Right renal pelvis (tissue), 4 donors: Measurements from ENCODE around the gene SLC9A6. TPM values are rescaled to one million over a fixed set of nuclear protein-coding genes. Genes with fewer than 3 reads are reported as not detected.
A peak's percentile ranks its signal among the peaks of the same experiment; 100 is the strongest.

Experiments
- DNase-seq, 4 donors: peaks; one replicate each; pipeline ENCODE4 v3.0.0-alpha.2; 2013; ENCODE audit warnings: low read depth in 4 of 4, low spot score in 3 of 4, missing footprints in 1 of 4
- polyA plus RNA-seq, 4 donors: library from polyadenylated mRNA; unstranded; fragments of 120-200 nt; gene quantifications; one replicate each; pipeline ENCODE4 v1.2.1, GENCODE V29; 2013; ENCODE audit not compliant: insufficient read length in 4 of 4

Gene SLC9A6
- polyA plus RNA-seq = 10 to 100 TPM; 14.6 to 21.4 (median 18.1) TPM

GRCh38 chrX:135985157-135985972, at the start of gene SLC9A6:
TSS of gene SLC9A6 (plus strand) at chrX:135985435. CDS start at chrX:135985659, 224 bp downstream.
- DNase-seq = no peak

DNA sequence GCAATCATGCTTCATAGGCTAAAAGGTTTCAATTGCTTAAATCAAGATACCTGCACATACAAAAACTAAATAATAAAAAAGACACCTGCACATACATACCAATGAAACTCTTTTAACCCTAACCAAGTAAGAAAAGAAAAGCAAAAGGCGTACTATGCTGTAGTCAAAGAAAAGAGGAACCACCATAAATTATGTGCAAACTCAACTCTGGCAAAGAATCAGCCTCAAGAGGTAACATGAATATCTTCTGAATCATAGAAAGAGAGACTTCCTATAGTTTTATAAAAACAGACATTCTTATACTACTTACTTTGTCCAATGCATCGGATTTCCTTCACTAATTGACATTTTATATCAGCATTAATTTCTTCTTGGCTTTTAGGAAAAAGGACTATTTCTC, 40.7 kb upstream of the SLC9A6 start:
- DNase-seq = no peak

DNA sequence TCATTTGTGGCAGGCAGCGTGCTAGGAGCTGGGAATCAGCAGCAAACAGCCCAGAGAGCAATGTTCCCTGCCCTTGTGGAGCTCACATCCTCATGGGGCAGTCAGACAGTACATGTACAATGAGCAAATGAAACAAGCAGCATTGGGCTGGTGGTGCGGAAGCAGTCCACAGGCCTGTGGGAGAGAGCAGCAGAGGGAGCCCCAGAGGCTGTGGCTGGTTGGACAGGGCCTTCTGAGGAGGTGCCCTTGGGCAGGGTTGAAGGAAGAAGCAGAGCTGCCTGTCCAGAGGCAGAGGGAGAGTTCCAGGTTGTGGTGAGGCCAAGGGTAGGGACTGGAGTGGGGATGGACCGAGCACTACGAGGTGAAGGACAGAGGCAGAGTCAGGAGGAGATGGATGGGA, 33.9 kb upstream of the SLC9A6 start:
- DNase-seq = no peak

DNA sequence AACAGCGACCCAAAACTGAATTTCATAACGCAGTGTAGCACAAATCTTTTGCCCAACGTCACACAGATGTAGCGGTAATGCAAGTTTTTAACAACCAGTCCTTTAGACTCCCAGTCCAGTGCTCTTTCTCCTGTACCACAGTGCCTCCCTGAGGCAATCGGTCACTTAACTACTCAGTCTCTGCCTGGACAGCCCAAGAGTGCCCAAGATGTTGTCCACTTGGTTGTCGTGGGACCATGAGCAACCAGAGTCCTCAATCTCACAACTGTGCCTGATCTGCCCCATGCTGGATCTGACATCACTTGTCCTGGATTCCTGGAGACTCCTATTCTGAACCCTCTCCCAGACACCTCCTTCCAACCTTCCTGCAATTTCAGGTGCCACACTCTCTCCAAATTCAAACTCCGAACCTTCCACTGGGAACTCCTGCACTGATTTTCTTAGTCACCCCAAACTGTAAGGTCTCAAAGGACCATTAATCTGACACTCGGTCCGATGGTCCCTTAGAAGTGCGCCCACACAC, 12.1 kb upstream of the SLC9A6 start:
- DNase-seq = no peak

- peak in 1 of 4 donors; percentile 63 for DNase-seq
Observed at GRCh38 chrX:135973548-135974278, 11.5 kb upstream of the SLC9A6 start, which contains the start of gene MMGT1. TSS of gene MMGT1 (minus strand) at chrX:135973988. CDS start at chrX:135973675, 313 bp downstream.

DNA sequence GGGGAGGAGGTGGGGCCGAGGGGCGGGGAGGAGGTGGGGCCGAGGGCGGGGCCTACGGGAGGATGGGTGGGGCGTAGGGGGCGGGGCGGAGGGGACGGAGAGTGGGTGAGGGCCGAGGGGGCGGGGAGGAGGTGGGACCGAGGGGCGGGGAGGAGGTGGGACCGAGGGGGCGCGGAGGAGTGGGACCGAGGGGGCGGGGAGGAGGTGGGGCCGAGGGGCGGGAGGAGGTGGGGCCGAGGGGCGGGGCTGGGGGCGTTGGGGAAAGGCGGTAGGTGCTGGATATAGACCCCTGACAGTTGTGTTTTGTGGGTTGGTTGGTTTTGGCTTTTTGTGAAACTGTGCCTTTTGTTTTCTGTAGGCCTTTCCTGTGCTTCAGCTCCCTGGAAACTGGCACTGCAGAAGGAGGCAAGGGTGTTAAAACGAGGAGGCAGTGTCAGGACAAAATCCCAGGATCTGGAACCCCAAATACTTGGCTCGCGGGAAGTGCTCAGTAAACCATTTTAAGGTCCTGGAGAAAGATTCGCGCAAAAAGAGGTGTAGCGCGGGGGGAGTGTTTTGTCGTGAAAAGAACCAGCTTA, 10.9 kb upstream of the SLC9A6 start:
- no peak for DNase-seq

GRCh38 chrX:135975421-135975820, 9.8 kb upstream of the SLC9A6 start:
- DNase-seq = no peak

GRCh38 chrX:135977611-135978010, 7.6 kb upstream of the SLC9A6 start:
- no peak for DNase-seq

GRCh38 chrX:135981010-135981409, 4.2 kb upstream of the SLC9A6 start:
- DNase-seq = no peak

GRCh38 chrX:135981668-135982067, 3.6 kb upstream of the SLC9A6 start:
- no peak for DNase-seq

GRCh38 chrX:135982860-135983259, 2.4 kb upstream of the SLC9A6 start:
- no peak for DNase-seq

DNA sequence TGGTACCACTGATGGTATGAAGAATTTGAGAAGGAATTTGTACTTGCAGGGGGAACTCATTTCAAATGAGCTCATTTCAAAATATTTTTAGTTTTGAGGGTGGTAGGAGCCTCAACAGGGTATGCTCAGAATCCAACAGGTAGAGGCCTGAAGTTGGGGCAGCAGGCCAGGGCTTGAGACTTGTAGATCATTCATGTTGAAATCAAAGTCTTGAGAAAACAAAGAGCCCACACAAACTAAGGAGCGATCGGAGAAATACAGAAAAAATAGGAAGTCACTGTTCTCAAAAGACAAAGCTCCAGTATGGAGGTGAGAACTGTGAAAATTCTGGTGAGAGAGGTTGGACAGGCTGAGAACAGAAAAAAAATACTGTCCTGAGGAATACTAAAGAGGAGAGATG, 979 bp upstream of the SLC9A6 start:
- DNase-seq = no peak

GRCh38 chrX:135984791-135985156, 461 bp upstream of the SLC9A6 start:
- DNase-seq = no peak

- DNase-seq = no peak
Observed at GRCh38 chrX:135985973-135986310, 707 bp downstream of the SLC9A6 start.

DNA sequence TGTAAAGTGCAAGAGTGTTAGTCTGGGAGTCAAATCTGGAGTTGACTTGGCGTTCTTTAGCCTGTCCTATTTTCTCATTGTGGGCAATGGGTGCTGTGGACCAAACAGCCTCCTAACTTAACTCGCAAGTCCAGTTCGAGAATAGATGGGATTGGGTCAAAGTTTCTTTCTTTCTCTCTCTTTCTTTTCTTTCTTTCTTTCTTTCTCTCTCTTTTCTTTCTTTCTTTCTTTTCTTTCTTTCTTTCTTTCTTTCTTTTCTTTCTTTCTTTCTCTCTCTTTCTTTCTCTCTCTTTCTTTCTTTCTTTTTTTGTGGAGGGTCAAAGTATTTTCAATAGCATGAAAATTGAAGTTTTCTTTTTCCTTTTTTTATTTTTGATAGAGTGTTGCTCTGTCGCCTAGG, 3.0 kb downstream of the SLC9A6 start:
- DNase-seq = no peak

DNA sequence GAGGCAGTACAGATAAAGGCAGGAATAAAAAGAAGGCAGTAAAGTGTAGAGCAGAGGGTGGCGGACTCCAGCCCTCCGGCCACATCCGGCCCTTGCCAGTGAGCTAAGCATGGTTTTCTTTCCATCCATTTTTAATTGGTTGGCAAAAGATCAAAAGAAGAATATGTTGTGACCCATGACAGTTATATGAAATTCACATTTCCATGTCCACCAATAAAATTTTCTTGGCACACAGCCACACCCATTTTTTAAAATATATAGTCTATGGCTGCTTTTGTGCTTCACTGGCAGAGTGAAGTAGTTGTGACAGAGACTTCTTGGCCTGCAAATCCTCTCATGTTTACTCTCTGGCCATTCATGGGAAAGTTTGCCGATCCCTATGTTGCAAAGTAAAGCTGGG, 29.8 kb downstream of the SLC9A6 start:
- no peak for DNase-seq

DNA sequence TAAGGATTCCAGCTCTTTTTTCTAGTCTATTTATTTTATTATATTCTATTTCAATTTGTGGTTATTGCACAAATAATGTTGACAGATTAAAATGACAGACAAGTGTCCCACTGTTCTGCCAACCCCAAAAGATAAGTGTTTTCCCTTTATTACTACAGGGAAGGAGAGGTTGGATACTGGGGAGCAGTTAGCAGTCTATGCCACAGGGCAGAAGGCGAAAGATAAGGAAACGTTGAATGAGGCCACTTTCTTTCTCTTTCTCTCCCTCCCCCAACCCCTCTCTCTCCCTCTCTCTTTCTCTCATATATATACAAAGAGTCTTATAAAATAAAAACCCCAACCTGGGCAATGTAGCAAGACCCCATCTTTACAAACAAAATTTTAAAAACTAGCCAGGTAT, 31.6 kb downstream of the SLC9A6 start:
- DNase-seq = no peak

GRCh38 chrX:136019226-136019625, 34.0 kb downstream of the SLC9A6 start:
- no peak for DNase-seq

- DNase-seq = no peak
Observed at GRCh38 chrX:136021160-136021559, 35.9 kb downstream of the SLC9A6 start.

- no peak for DNase-seq
Observed at GRCh38 chrX:136021903-136022302, 36.7 kb downstream of the SLC9A6 start.

DNA sequence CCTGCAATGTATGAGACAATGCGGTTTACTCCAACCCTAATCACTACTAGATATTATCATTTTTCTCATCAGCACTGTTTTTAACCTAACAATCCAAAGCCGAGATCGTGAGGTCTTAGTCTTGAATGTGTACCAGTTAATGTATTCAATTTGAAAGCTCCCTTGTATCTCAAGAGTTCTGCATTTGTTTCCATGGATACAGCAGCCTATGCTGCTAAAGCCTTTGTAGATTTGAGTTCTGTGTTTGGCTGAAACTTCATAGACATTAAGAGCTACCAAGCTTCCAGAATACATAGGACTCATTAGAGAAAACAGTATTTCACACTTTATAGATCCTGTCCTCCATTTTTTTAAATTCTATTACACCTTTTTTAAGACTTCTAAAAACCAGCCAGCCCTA, 39.9 kb downstream of the SLC9A6 start:
- no peak for DNase-seq
